Kidney (tissue), 14 donors: ENCODE results near the gene LCE3D. TPM values are rescaled to one million over a fixed set of nuclear protein-coding genes. Genes with fewer than 3 reads are reported as not detected.
"Not testable (repeated sequence)": the region's sequence is repeated elsewhere in the genome, so short reads cannot be mapped to it uniquely, and the experiment has no call there.

ENCODE experiments used
- DNase-seq, 5 donors: peaks; one replicate each; pipeline ENCODE4 v3.0.0-alpha.2; 2013 to 2020
- FAIRE-seq: peaks from 2 replicates; lab custom pipeline; 2012; peaks lifted over from hg19 to GRCh38; lab: Jason Lieb, UNC
- H3K27ac ChIP-seq, 2 donors: one replicate each; pipeline ENCODE4 v1.7.0; 2013; ENCODE audit warnings: low read depth in 2 of 2, low read length in 2 of 2, inconsistent platforms in 1 of 2
- H3K27me3 ChIP-seq: one replicate; pipeline ENCODE4 v1.7.1; 2013; ENCODE audit warnings: low read length, inconsistent platforms; ENCODE audit not compliant: control insufficient read depth, insufficient read depth
- H3K36me3 ChIP-seq, 3 donors: one replicate each; pipeline versions ENCODE4 v1.7.0 to v1.7.1; 2013; ENCODE audit warnings: low read length in 3 of 3, control low read depth in 1 of 3, inconsistent platforms in 1 of 3; ENCODE audit not compliant: insufficient read depth in 3 of 3, control insufficient read depth in 2 of 3
- H3K4me1 ChIP-seq, 3 donors: one replicate each; pipeline versions ENCODE4 v1.7.0 to v1.7.1; 2013; ENCODE audit warnings: low read length in 3 of 3, inconsistent platforms in 1 of 3, low read depth in 1 of 3; ENCODE audit not compliant: control insufficient read depth in 2 of 3, insufficient read depth in 2 of 3
- H3K4me3 ChIP-seq, 3 donors: one replicate each; pipeline versions ENCODE4 v1.7.0 to v1.8.1; 2013; ENCODE audit warnings: low read length in 3 of 3, control low read depth in 1 of 3, inconsistent platforms in 1 of 3
- H3K9ac ChIP-seq, 3 donors: one replicate each; pipeline versions ENCODE4 v1.7.0 to v1.7.1; 2013; ENCODE audit warnings: low read length in 3 of 3, control low read depth in 1 of 3, inconsistent platforms in 1 of 3
- H3K9me3 ChIP-seq, 3 donors: one replicate each; pipeline versions ENCODE4 v1.7.0 to v1.7.1; 2013; ENCODE audit warnings: low read length in 3 of 3, control low read depth in 1 of 3, inconsistent platforms in 1 of 3; ENCODE audit not compliant: control insufficient read depth in 2 of 3, insufficient read depth in 1 of 3
- CTCF ChIP-seq: IDR thresholded peaks from 3 replicates; pipeline ENCODE4 v1.5.1; 2012; ENCODE audit warnings: mild to moderate bottlenecking, moderate library complexity, borderline replicate concordance; ENCODE audit not compliant: insufficient read depth; ENCODE audit errors: extremely low read depth
- intact Hi-C: fragments of 100-400 bp; cut with DNase I; formaldehyde crosslinking; loops from one replicate; pipeline ENCODE4 v1.11.1; 2022
- polyA plus RNA-seq: library from polyadenylated mRNA; stranded (reverse); fragments of 350-450 nt; fragmentation: Illumina TruSeq; extraction: RNeasy Lipid Tissue Mini Kit (QIAGEN cat#74804); gene quantifications from one replicate; pipeline ENCODE4 v1.2.3, GENCODE V29; 2014; ENCODE audit warnings: low read depth, low replicate concordance; ENCODE audit not compliant: insufficient read depth
- total RNA-seq: library from RNA; stranded (reverse); fragmentation: NEBNext Ultra II Directional; extraction: Animal tissue kit (Norgen Biotek cat#: 25700); gene quantifications from one replicate; pipeline ENCODE4 v1.2.1, GENCODE V29; 2021
- donor health status: control.
- donor health status: control.
- donor health status: control.
- donor health status: control.
- donor health status: control.
- donor health status: DM: yes; HTN: yes; CAD: no.
- donor health status: Normal renal cell carcinoma (clear cell type).

Gene LCE3D
- total and polyA plus RNA-seq, 2 donors from 2014 or later: not detected

DNA sequence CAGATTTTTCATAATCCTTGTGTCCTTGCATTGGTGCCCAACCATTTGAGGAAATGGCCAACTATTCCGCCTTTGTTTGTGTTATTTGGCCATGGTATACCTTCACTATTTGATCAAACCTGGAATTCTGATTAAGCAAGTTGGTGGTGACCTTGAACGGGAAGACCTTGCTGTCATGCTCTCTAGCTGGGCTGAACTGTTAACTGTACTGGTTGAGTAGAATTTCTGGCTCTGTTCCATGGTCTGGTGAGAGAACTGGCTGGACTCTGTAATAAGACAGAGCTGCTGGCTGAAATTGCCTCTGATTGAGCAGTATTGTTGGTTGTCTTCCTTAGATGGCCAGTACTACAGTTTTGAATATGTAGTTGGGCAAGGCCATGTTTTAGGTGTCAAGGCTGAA, 16.7 kb upstream of the LCE3D start:
- Histone ChIP-seq H3K9me3 (peaks cover 0 to 3% (median 0%) of the 10 kb centered on the region in 3 donors), H3K4me1 (no peaks in the 10 kb centered on the region), H3K36me3 (no peaks in the 10 kb centered on the region), H3K4me3 (no peak overlapping the region), H3K27ac (no peak overlapping the region), H3K27me3 (no peaks in the 10 kb centered on the region), H3K9ac (no peak overlapping the region)
- intact Hi-C loops: no loop called here
- no peak for TF ChIP-seq CTCF
- FAIRE-seq: no peak
- DNase-seq: no peak

DNA sequence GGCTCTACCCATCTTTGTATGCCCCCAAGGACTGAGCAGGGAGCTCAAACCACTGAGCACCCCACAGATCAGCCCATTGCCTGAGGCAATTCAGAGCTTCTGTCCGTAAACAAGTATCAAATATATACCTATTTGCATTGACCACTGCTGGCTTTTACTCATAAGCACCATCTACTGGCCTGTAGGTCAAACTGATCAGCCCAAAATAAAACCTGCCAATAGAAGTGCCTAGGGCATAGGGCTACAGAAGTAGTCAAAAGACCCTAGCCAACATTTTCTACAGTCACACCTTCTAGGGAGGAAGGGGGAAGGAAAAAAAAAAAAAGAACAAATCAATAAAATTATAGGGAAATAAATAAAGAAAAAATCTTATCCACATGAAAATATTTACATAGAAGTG, 5.3 kb upstream of the LCE3D start:
- H3K4me1 ChIP-seq: no peaks in the 10 kb centered on the region
- DNase-seq: no peak
- no peak overlapping the region for H3K4me3 ChIP-seq
- TF ChIP-seq CTCF: no peak
- FAIRE-seq: no peak
- intact Hi-C loops: no loop called here
- H3K9ac ChIP-seq: no peak overlapping the region
- H3K36me3 ChIP-seq: no peaks in the 10 kb centered on the region
- H3K27me3 ChIP-seq: no peaks in the 10 kb centered on the region
- H3K27ac ChIP-seq: no peak overlapping the region
- no peaks in the 10 kb centered on the region for H3K9me3 ChIP-seq

- H3K9ac ChIP-seq: no peak overlapping the region
- H3K27ac ChIP-seq: no peak overlapping the region
- H3K9me3 ChIP-seq: no peaks in the 10 kb centered on the region
- H3K36me3 ChIP-seq: no peaks in the 10 kb centered on the region
- no peaks in the 10 kb centered on the region for H3K4me1 ChIP-seq
- H3K4me3 ChIP-seq: no peak overlapping the region
- intact Hi-C loops: no loop called here
- no peaks in the 10 kb centered on the region for H3K27me3 ChIP-seq
- no peak for FAIRE-seq
- DNase-seq: no peak
- no peak for TF ChIP-seq CTCF
These were observed 2.3 kb upstream of the LCE3D start for GRCh38 chr1:152582647-152583046.

DNA sequence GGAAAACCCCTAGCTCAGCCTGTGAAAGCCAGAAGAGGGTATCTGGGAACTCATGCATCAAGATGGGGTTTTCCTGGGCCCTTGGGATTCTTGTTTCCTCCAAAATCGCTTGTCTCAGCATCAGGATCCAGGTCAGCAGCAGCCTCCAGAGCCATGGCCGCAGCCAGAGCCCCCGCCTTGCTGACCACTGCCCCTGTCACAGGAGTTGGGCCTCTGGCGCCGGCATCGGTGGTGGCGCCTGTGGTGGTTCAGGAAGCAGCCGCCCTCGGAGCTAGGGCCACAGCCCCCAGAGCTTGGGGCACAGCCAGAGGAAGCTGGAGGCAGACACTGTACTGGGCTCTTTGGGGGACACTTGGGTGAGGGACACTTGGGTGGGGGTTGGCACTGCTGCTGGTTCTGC, 790 bp downstream of the LCE3D start:
- H3K36me3 ChIP-seq, H3K27ac ChIP-seq, H3K9me3 ChIP-seq, intact Hi-C loops, H3K9ac ChIP-seq, FAIRE-seq, H3K4me1 ChIP-seq, H3K4me3 ChIP-seq, H3K27me3 ChIP-seq: not testable (repeated sequence)
- DNase-seq: peak in 1 of 5 donors; percentile 51
